Left forelimb (tissue), 1 donor: ENCODE measurements around the gene NMB.

Experiments
- DNase-seq: peaks from one replicate; pipeline ENCODE4 v3.0.0-alpha.2; 2018; ENCODE audit warnings: low spot score

The NMB gene

DNA sequence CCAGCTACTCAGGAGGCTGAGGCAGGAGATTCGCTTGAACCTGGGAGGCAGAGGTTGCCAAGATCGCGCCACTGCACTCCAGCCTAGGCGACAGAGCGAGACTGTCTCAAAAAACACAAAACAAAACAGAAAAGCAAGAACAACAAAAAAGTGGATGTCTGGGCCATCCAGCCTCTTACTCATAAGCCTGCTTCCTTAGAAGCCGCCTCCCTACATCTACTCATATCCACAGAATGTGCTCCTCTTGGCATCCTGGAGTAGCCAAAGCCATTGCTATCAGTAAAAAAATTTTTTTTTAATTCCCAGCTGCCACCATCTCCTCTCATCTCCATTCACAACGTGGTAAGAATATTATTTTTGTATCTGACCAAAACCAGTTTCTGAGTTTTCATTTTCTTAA is 46.4 kb downstream of the NMB start:
- DNase-seq: no peak

DNA sequence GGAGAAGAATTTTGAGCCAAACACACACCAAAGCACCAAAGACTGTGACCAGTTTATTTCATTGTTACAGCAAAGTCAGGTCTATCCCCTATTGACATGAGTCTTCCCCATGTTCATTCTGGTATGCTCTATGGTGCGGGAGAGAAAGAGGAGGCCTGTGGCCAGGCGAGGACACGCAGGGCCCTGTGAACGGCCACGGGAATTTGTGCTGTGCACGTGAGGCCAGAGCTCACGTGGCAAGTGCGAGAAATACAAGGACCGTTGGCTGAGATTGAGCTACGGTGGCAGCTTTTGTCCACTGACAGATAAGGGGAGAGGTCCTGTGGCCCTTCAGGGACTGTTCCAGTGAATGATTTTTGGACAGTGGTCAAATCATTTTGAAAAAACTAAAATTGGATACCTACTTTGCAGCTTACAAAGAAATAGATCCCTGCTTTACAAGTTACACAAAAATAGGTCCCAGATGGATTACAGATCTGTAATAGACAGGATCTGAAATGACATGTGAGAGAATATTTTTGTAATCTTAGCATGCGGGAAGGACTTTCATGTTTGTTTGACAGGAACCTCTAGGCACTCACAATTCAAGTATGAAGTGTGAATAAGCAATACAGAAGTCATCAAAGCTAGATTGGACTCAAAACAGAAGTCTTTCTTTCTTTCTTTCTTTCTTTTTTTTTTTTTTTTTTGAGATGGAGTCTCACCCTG is 48.0 kb downstream of the NMB start:
- DNase-seq: no peak

DNA sequence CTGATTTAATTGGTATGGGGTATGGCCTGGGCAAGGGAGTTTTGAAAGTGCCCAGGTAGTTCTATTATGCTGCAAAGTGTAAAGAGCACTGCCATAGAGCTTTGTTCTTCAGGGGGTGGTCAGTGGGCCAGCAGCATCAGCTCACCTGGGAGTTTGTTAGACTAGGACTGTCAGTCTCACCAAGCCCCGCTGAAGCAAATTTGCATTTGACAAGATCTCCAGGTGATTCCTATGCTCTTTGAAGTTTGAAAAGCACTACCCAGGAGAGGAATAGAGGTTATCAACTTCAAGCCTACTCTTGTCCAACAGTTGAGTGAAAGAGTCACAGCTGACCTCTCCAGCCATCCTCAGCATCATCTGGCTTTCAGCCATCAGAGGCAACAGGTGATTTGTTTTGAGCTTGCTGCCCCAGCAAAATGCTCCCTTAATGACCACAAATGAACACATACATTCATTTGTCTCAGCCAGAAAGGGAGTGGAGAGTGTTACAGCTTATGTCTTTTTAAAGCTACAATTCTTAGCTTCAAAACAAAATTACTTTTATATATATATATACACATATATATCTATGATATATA is 49.2 kb downstream of the NMB start:
- no peak for DNase-seq

DNA sequence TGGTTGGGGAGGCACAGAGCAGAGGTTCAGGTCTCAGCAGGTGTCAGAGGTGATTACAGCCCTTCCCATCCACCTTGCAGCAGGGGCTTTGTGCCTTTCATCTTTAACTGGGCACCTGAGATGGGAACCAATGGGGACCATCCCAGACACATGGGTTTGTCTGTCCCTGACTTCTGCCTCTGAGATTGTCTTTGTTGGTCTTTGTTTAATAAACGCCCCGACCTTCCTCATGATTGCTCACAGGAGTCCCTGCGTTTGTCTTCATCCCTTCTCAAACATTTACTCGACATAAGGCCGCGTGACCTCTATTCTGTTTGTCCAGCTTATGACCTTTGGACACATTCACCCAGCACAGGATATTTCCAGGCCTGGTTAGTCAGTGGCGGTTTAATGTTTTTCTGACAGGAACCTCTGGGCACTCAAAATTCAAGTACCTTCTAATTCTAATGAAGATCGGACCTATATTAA is 51.3 kb downstream of the NMB start:
- DNase-seq: no peak

DNA sequence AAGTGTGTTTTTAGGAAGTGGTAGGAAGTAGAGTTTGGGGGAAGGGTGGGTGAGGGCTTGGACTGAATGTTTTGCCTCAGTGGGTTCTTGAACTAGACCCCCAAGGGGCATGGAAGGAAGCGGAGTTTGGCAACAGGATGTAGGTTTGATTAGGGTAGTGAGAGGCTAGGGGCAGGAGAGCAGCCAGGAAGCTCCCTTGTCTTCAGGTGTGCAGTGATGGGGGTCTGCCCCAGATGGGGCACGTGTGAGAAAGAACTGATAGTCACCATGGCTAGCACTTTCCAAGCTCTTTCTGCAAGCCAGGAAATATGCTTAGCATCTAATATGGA is 52.5 kb downstream of the NMB start:
- DNase-seq: no peak
